Measurements from ENCODE around the gene SCFD2.

SCFD2 gene

GRCh38 chr4:52869196-52869595 is 496.7 kb downstream of the SCFD2 start:
- DNase-seq = peak; percentile 70

GRCh38 chr4:52868133-52868532 is 497.7 kb downstream of the SCFD2 start:
- DNase-seq = peak; percentile 48

GRCh38 chr4:52867163-52867562 is 498.7 kb downstream of the SCFD2 start:
- peak; percentile 5 for DNase-seq

- DNase-seq = no peak
Observed at GRCh38 chr4:52866734-52867133, 499.1 kb downstream of the SCFD2 start.

- DNase-seq = no peak
Observed at GRCh38 chr4:52865300-52865699, 500.6 kb downstream of the SCFD2 start.

- peak; percentile 71 for DNase-seq
Observed at GRCh38 chr4:52864793-52865192, 501.1 kb downstream of the SCFD2 start.

GRCh38 chr4:52863324-52863723 is 502.5 kb downstream of the SCFD2 start:
- DNase-seq = peak; percentile 59

GRCh38 chr4:52862639-52863161 is 503.2 kb downstream of the SCFD2 start:
- DNase-seq = peak; percentile 56

- peak; percentile 91 for DNase-seq
Observed at GRCh38 chr4:52861879-52862616, 503.8 kb downstream of the SCFD2 start, which contains the start of gene RASL11B. RASL11B (plus strand) TSS chr4:52862317; CDS start chr4:52862508, 191 bp downstream.

- DNase-seq = peak; percentile 40
Observed at GRCh38 chr4:52861171-52861823, 504.6 kb downstream of the SCFD2 start.

GRCh38 chr4:52860361-52860760 is 505.5 kb downstream of the SCFD2 start:
- no peak for DNase-seq

- DNase-seq = no peak
Observed at GRCh38 chr4:52856801-52857200, 509.1 kb downstream of the SCFD2 start.

GRCh38 chr4:52853351-52853750 is 512.5 kb downstream of the SCFD2 start:
- no peak for DNase-seq

- DNase-seq = no peak
Observed at GRCh38 chr4:52852711-52853110, 513.1 kb downstream of the SCFD2 start.

GRCh38 chr4:52852041-52852440 is 513.8 kb downstream of the SCFD2 start:
- DNase-seq = no peak

GRCh38 chr4:52850406-52851124 is 515.3 kb downstream of the SCFD2 start:
- no peak for DNase-seq

- DNase-seq = peak; percentile 9
Observed at GRCh38 chr4:52848254-52848653, 517.6 kb downstream of the SCFD2 start.

- no peak for DNase-seq
Observed at GRCh38 chr4:52846502-52846901, 519.4 kb downstream of the SCFD2 start.

- no peak for DNase-seq
Observed at GRCh38 chr4:52844596-52844995, 521.3 kb downstream of the SCFD2 start.

- DNase-seq = no peak
Observed at GRCh38 chr4:52843958-52844357, 521.9 kb downstream of the SCFD2 start.

- no peak for DNase-seq
Observed at GRCh38 chr4:52843351-52843750, 522.5 kb downstream of the SCFD2 start.

GRCh38 chr4:52842792-52843191 is 523.1 kb downstream of the SCFD2 start:
- DNase-seq = no peak

GRCh38 chr4:52841682-52842456 is 524.0 kb downstream of the SCFD2 start:
- DNase-seq = no peak

All from NCI-H69 (cell line).